SK-N-MC (cell line): ENCODE results near the gene HOXB7.

Source experiments
- DNase-seq: peaks from one replicate; pipeline ENCODE4 v3.0.0-alpha.2; 2011; ENCODE audit warnings: low read depth, low spot score
- H3K27ac ChIP-seq: fragments of 200-600 bp; sonication (generic); 2 replicates; pipeline ENCODE4 v1.5.1; 2016; ENCODE audit warnings: mixed run types
- H3K36me3 ChIP-seq: fragments of 200-600 bp; sonication (generic); 2 replicates; pipeline ENCODE4 v1.6.1; 2017; ENCODE audit warnings: antibody characterized with exemption, low read length, mixed read lengths; ENCODE audit not compliant: insufficient read depth
- H3K4me3 ChIP-seq: fragments of 200-600 bp; sonication (generic); 2 replicates; pipeline ENCODE4 v1.5.1; 2016
- H3K9ac ChIP-seq: fragments of 200-600 bp; sonication (generic); 2 replicates; pipeline ENCODE4 v1.8.0; 2017; ENCODE audit warnings: mixed run types, mixed read lengths; ENCODE audit not compliant: insufficient read length
- H3K9me3 ChIP-seq: fragments of 200-600 bp; sonication (generic); 2 replicates; pipeline ENCODE4 v1.6.1; 2017; ENCODE audit warnings: low read depth, mild to moderate bottlenecking, antibody characterized with exemption, low read length, moderate library complexity, mixed read lengths
- EZH2 ChIP-seq: fragments of 200-600 bp; sonication (generic); IDR thresholded peaks from one replicate; pipeline ENCODE4 v1.6.1; 2017; ENCODE audit warnings: antibody characterized with exemption
- FOXP2 ChIP-seq: optimal IDR thresholded peaks from 2 replicates; pipeline ENCODE3; 2011; ENCODE audit warnings: mild to moderate bottlenecking, moderate library complexity; ENCODE audit not compliant: insufficient read depth; ENCODE audit errors: extremely low read length, control extremely low read depth
- POLR2AphosphoS5 ChIP-seq: IDR thresholded peaks from 2 replicates; pipeline ENCODE4 v1.6.1; 2012; ENCODE audit warnings: mild to moderate bottlenecking, low read depth, low read length, borderline replicate concordance

Gene HOXB7

GRCh38 chr17:48575673-48576478 is 34.9 kb downstream of the HOXB7 start:
- Histone ChIP-seq H3K9ac (no peak overlapping the region), H3K36me3 (peaks cover 9% of the 10 kb centered on the region; the same call in 1 of the 2 replicates), H3K9me3 (no peaks in the 10 kb centered on the region), H3K27ac (no peak overlapping the region), H3K4me3 (no peak overlapping the region)
- no peak for DNase-seq
- no peak for TF ChIP-seq EZH2
- TF ChIP-seq FOXP2: no peak

GRCh38 chr17:48575066-48575582 is 35.7 kb downstream of the HOXB7 start:
- TF ChIP-seq FOXP2 (no peak), EZH2 (no peak), POLR2AphosphoS5 (no peak)
- no peak for DNase-seq
- Histone ChIP-seq H3K36me3 (peaks cover 9% of the 10 kb centered on the region; the same call in 1 of the 2 replicates), H3K27ac (peak overlapping the region; percentile 11; the same call in 1 of the 2 replicates), H3K9ac (peak overlapping the region; percentile 23), H3K9me3 (no peaks in the 10 kb centered on the region), H3K4me3 (no peak overlapping the region)

GRCh38 chr17:48574505-48575065 is 36.2 kb downstream of the HOXB7 start:
- H3K9me3 ChIP-seq: no peaks in the 10 kb centered on the region
- TF ChIP-seq POLR2AphosphoS5 (no peak), EZH2 (no peak)
- peak overlapping the region; percentile 11; the same call in 1 of the 2 replicates for H3K27ac ChIP-seq
- H3K4me3 ChIP-seq: no peak overlapping the region
- H3K9ac ChIP-seq: no peak overlapping the region
- peaks cover 9% of the 10 kb centered on the region; the same call in 1 of the 2 replicates for H3K36me3 ChIP-seq
- DNase-seq: no peak

- peaks cover 9% of the 10 kb centered on the region; the same call in 1 of the 2 replicates for H3K36me3 ChIP-seq
- no peak overlapping the region for H3K27ac ChIP-seq
- DNase-seq: no peak
- H3K9me3 ChIP-seq: no peaks in the 10 kb centered on the region
- TF ChIP-seq FOXP2 (no peak), POLR2AphosphoS5 (no peak), EZH2 (no peak)
- no peak overlapping the region for H3K4me3 ChIP-seq
- H3K9ac ChIP-seq: no peak overlapping the region
Measured at GRCh38 chr17:48571826-48572417, 38.9 kb downstream of the HOXB7 start.

- no peaks in the 10 kb centered on the region for H3K9me3 ChIP-seq
- DNase-seq: no peak
- H3K27ac ChIP-seq: no peak overlapping the region
- H3K4me3 ChIP-seq: no peak overlapping the region
- H3K9ac ChIP-seq: no peak overlapping the region
- TF ChIP-seq FOXP2 (no peak), EZH2 (no peak), POLR2AphosphoS5 (no peak)
- H3K36me3 ChIP-seq: peaks cover 8% of the 10 kb centered on the region; the same call in 1 of the 2 replicates
Measured at GRCh38 chr17:48571024-48571818, 39.6 kb downstream of the HOXB7 start.

- no peak overlapping the region for H3K27ac ChIP-seq
- peaks cover 2% of the 10 kb centered on the region; the same call in 1 of the 2 replicates for H3K36me3 ChIP-seq
- no peak for DNase-seq
- no peak overlapping the region for H3K4me3 ChIP-seq
- no peak overlapping the region for H3K9ac ChIP-seq
- H3K9me3 ChIP-seq: no peaks in the 10 kb centered on the region
- no peak for TF ChIP-seq POLR2AphosphoS5
- no peak for TF ChIP-seq FOXP2
- no peak for TF ChIP-seq EZH2
Measured at GRCh38 chr17:48570325-48571023, 40.3 kb downstream of the HOXB7 start.

- DNase-seq: no peak
- Histone ChIP-seq H3K9ac (no peak overlapping the region), H3K9me3 (no peaks in the 10 kb centered on the region), H3K36me3 (peaks cover 2% of the 10 kb centered on the region; the same call in 1 of the 2 replicates), H3K4me3 (no peak overlapping the region), H3K27ac (no peak overlapping the region)
- TF ChIP-seq POLR2AphosphoS5 (no peak), EZH2 (no peak)
Measured at GRCh38 chr17:48569674-48570324, 41.0 kb downstream of the HOXB7 start.
